Measurements from ENCODE around the gene DBR1.

DNA sequence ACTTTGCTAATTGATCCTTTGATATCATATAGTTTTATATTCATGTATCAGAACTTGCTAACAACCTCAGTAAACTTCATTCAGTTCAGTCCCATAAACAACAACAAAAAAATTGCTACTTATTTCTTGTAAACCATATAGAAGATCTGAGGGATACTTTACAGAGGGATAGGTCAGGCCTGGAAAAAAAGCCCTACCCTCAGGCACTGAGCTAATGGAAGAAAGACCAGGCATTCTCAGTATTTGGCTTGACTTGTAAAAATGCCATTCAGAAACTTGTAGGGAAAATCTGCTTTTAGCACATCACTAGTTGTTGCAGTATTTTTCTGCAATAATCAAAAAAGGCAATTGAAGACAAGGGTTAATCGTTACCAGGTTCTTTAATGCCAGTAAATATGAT lies 45.5 kb upstream of the DBR1 start:
- TF ChIP-seq, protein P1, sequence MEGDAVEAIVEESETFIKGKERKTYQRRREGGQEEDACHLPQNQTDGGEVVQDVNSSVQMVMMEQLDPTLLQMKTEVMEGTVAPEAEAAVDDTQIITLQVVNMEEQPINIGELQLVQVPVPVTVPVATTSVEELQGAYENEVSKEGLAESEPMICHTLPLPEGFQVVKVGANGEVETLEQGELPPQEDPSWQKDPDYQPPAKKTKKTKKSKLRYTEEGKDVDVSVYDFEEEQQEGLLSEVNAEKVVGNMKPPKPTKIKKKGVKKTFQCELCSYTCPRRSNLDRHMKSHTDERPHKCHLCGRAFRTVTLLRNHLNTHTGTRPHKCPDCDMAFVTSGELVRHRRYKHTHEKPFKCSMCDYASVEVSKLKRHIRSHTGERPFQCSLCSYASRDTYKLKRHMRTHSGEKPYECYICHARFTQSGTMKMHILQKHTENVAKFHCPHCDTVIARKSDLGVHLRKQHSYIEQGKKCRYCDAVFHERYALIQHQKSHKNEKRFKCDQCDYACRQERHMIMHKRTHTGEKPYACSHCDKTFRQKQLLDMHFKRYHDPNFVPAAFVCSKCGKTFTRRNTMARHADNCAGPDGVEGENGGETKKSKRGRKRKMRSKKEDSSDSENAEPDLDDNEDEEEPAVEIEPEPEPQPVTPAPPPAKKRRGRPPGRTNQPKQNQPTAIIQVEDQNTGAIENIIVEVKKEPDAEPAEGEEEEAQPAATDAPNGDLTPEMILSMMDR (conservative IDR thresholded peaks at IDR 0.05; ENCODE audit: low read depth, low read length): no peak
- no peak for TF ChIP-seq EZH2 (IDR thresholded peaks at IDR 0.05; ENCODE audit: borderline replicate concordance, low read depth, low read length, poor library complexity, severe bottlenecking)
